Measurements from ENCODE around the gene GSS. TPM values are rescaled to one million over a fixed set of nuclear protein-coding genes. Genes with fewer than 3 reads are reported as not detected.
A peak's percentile ranks its signal among the peaks of the same experiment; 100 is the strongest.

GSS gene
- total and polyA plus RNA-seq, 2 of the 8 experiments (the other 6 are each of a cell fraction or from before 2014, with no cell fraction given): 34.6 to 43.2 TPM

GRCh38 chr20:34951652-34952051, 4.0 kb downstream of the GSS start:
- DNase-seq (ENCODE audit: low read depth in 1 of 2, low spot score in 2 of 2) (no peak), FAIRE-seq (no peak)
- no peaks in the 10 kb centered on the region for H3K79me1 ChIP-seq (ENCODE audit: low read depth, low read length)
- H3K9ac ChIP-seq (replicated peaks in 1 of 4; ENCODE audit: extremely low read depth in 1 of 4, low read depth in 3 of 4, low read length in 3 of 4): no peak overlapping the region
- no peak overlapping the region for H3K18ac ChIP-seq (ENCODE audit: extremely low read depth, low read length)
- no peak overlapping the region for H3K4me3 ChIP-seq (ENCODE audit: extremely low read depth in 1 of 4, insufficient read depth in 2 of 4, low read depth in 3 of 4, low read length in 4 of 4)
- H3K14ac ChIP-seq (ENCODE audit: insufficient read length): no peak overlapping the region
- H3K4me1 ChIP-seq (replicated peaks in 1 of 4; ENCODE audit: control insufficient read depth in 3 of 4, insufficient read depth in 4 of 4, low read length in 3 of 4): peaks cover 0 to 10% (median 0%) of the 10 kb centered on the region in 4 experiments; a peak in 2 of 7 replicates
- no peak overlapping the region for H3K23ac ChIP-seq (ENCODE audit: insufficient read length)
- H2BK5ac ChIP-seq (ENCODE audit: low read depth, low read length): no peak overlapping the region
- H3K36me3 ChIP-seq (ENCODE audit: control insufficient read depth in 2 of 4, insufficient read depth in 4 of 4, low read length in 3 of 4): peaks cover 0 to 6% (median 1%) of the 10 kb centered on the region in 4 experiments; a peak in 2 of 8 replicates
- no peaks in the 10 kb centered on the region for H3K9me3 ChIP-seq (ENCODE audit: insufficient read depth in 2 of 2, low read depth in 1 of 2, low read length in 1 of 2)
- H4K20me1 ChIP-seq (replicated peaks in 1 of 2; ENCODE audit: control insufficient read depth in 1 of 2, insufficient read depth in 2 of 2, low read length in 2 of 2): peaks cover 0 to 2% of the 10 kb centered on the region in 2 experiments
- no peaks in the 10 kb centered on the region for H3K79me2 ChIP-seq (ENCODE audit: control insufficient read depth in 1 of 2, insufficient read depth in 2 of 2, low read length in 2 of 2)
- H3K4me2 ChIP-seq (ENCODE audit: insufficient read depth in 1 of 2, low read depth in 2 of 2, low read length in 2 of 2): no peak overlapping the region
- H3K56ac ChIP-seq (replicated peaks; ENCODE audit: insufficient read length, low read depth, low read length): no peak overlapping the region
- no peak for TF ChIP-seq POU5F1 (IDR thresholded peaks at IDR 0.05; ENCODE audit: low read depth, low read length)
- no peak for TF ChIP-seq POLR2AphosphoS5 (IDR thresholded peaks at IDR 0.05; ENCODE audit: low read depth, low read length)
- no peak for TF ChIP-seq E2F6 (IDR thresholded peaks at IDR 0.05)
- TF ChIP-seq KDM5A (IDR thresholded peaks at IDR 0.05; ENCODE audit: low read length): no peak
- no peak for TF ChIP-seq NANOG (IDR thresholded peaks at IDR 0.05; ENCODE audit: insufficient read depth, low read depth, low read length, poor library complexity, severe bottlenecking)
- no peak for TF ChIP-seq SP4 (IDR thresholded peaks at IDR 0.05; ENCODE audit: low read length)
- TF ChIP-seq CEBPB (IDR thresholded peaks at IDR 0.05; ENCODE audit: low read depth, low read length): no peak
- no peak for TF ChIP-seq TBP (IDR thresholded peaks at IDR 0.05; ENCODE audit: low read depth, low read length)
- no peak overlapping the region for H4K91ac ChIP-seq (replicated peaks; ENCODE audit: insufficient read length, low read length)
- H2BK12ac ChIP-seq (ENCODE audit: low read depth, low read length): no peak overlapping the region
- H3K27ac ChIP-seq (ENCODE audit: low read depth, low read length): 0 out of 2 replicates have a peak overlapping the region, but pooled peaks have one; percentile 40
- peaks cover 4% of the 10 kb centered on the region; the same call in 1 of the 2 replicates for H3K23me2 ChIP-seq (ENCODE audit: low read depth, low read length)
- ChIA-PET CTCF (ENCODE audit: partially characterized antibody) (interaction anchor here (0.6 to 3.7 kb wide), 5 partner anchors 8 to 117 kb away, joined by 3 to 18 read pairs (median 3); no protein-coding TSS in a partner anchor), POLR2A (ENCODE audit: partially characterized antibody) (interaction anchor here (1.3 to 3.3 kb wide), 3 partner anchors 9 to 29 kb away, joined by 4 to 16 read pairs (median 9); no protein-coding TSS in a partner anchor)
- H2BK20ac ChIP-seq (ENCODE audit: low read length): no peak overlapping the region
- 87% methylated on average over 8 of the region's 8 CpGs; no CpG with 5 or more reads in 1 of the 2 experiments for WGBS, 2 experiments (ENCODE audit: extremely low coverage in 1 of 2, insufficient coverage in 1 of 2, insufficient read length in 1 of 2, insufficient replicate concordance in 2 of 2, low coverage in 1 of 2, low lambda C conversion rate in 2 of 2, missing lambda C conversion rate in 1 of 2)
- H3K4ac ChIP-seq (replicated peaks; ENCODE audit: insufficient read length, low read depth, low read length): no peak overlapping the region
- no peak overlapping the region for H2BK15ac ChIP-seq (ENCODE audit: low read length)
- no peak overlapping the region for H2AFZ ChIP-seq (ENCODE audit: low read length)
- H3K27me3 ChIP-seq (replicated peaks in 1 of 4; ENCODE audit: control insufficient read depth in 3 of 4, extremely low read depth in 1 of 4, insufficient read depth in 3 of 4, low read length in 3 of 4): peaks cover 0 to 5% (median 1%) of the 10 kb centered on the region in 4 experiments; a peak in 3 of 7 replicates
- H4K8ac ChIP-seq (ENCODE audit: extremely low read depth, insufficient read depth, low read length): no peak overlapping the region
- H2BK120ac ChIP-seq (replicated peaks; ENCODE audit: low read depth, low read length): no peak overlapping the region
- no peak overlapping the region for H2AK5ac ChIP-seq (ENCODE audit: low read depth, low read length)
- H4K5ac ChIP-seq (ENCODE audit: insufficient read length, low read depth, low read length): no peak overlapping the region

Measured in H1 (cell line).